CD4-positive, alpha-beta T cell treated with Interleukin-1 beta for 1 hour (primary cell): ENCODE measurements around the gene ITGA3.
A peak's percentile ranks its signal among the peaks of the same experiment; 100 is the strongest.

Experiments
- DNase-seq, 2 donors: peaks; one replicate each; pipeline ENCODE4 v3.0.0-alpha.2; 2020 to 2022

ITGA3 gene

GRCh38 chr17:50112694-50113093 is 56.8 kb downstream of the ITGA3 start:
- DNase-seq: no peak

DNA sequence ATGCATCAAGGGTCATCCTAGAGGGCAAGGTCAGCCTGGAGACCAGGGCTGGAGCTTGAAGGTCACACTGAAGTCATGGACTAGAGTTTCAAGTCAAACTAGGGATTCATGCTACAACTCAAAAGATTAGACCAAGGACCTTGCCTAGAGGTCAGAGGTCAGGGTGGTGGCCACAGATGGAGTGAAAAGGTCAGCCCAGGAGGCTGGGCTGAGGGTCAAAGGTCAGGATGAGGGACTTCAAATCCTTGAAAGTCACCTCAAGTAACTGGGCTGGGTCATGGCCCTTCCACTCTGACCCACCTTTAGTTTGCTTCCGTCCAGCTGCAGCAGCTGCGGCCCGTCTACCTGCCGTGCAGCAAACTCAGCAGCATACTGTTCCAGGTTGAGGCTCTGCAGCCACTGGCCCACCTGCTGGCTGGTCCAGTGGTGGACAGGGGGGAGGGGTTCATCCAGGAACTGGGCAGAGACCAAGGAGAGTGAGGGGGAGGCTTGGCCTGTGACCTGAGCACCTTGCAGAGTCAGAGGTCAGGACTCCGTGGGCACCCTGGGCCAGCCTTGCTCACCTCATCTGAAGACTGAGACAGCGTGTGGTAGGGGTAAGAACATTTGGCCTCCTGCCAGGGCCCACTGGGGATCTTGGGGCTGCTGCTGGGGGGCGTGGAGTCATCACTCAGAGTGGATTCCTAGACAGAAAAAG is 57.9 kb downstream of the ITGA3 start:
- DNase-seq: no peak

DNA sequence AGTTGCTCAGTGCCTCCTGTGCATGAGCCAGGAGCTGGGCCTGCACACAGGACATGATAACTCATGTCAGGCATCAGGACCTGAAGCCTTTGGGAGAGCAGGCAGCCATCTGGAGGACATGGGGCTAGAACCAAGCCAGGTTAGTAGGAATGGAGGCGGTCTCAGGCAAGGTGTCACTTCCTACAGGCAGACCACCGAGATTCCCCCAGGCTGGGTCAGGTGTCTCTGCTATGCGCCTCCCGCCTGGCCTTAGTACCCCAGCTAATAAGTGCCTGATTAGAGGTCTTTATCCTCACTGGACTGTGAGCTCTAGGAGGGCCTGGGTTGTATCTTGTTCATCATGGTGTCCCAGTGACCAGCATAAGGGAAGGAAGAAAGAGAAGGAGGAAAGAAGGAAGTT is 58.5 kb downstream of the ITGA3 start:
- no peak for DNase-seq

DNA sequence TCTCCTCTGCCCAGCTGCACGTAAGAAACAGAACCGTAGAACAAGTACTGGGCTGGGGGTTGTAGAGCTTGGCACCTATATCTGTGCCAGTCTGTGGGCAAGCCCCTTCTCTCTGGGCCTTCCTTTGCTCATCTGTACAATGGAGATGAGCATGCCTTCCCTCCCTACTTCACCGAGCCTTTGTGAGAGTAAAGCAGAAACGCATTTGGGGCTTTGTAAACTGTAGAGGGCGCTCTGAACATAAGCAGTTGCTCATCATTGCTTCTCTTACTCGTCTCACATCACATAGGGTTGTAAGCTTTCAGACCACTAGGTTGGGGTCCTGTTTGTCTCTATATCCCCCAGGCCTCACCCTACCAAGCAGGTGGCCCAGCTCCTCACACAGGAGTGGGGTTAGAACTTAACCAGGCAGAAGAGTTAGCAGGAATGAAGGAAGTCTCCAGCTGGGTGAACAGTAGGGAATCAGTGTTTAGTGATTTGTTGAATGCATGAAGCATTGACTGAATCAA is 59.0 kb downstream of the ITGA3 start:
- peak; percentile 36 to 59 for DNase-seq

GRCh38 chr17:50115756-50116155 is 59.8 kb downstream of the ITGA3 start:
- DNase-seq: no peak

- DNase-seq: peak; percentile 67
Measured at GRCh38 chr17:50117202-50118051, 61.5 kb downstream of the ITGA3 start.

GRCh38 chr17:50118076-50118827 is 62.3 kb downstream of the ITGA3 start:
- DNase-seq: no peak

GRCh38 chr17:50118828-50119218 is 62.9 kb downstream of the ITGA3 start:
- DNase-seq: no peak

DNA sequence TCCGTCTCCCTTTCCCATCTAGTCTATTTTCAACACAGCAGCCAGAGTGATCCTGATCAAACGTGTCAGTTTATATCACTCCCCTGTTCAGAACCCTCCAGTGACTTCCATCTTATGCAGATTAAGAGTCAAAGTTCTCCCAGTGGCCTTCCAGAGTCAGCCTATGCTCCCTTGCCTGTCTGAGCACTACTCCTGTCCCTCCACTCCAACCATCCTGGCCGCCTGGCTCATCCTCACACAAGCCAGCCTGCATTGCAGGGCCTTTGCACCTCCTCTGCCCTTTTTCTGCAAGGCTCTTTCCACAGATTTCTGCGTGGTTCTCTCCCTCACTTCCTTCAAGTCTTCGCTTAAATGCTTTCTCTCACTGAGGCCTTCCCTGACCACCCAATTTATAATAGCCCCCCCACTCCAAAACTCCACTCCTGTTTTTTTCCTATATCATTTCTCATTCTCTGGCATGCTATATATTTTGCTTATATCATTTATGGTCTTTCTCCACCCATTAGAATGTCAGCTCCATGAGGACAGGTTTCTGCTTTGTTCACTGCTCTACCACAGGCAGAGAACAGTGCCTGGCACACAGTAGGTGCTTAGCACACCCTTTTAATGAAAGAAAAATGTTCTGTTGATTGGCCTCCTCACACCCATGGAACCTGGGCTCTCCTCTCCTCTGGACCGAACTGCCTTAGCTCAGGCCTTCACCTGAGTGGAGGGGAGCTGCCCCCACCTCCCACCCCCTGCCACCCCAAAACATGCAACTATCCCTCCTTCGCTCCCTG is 64.8 kb downstream of the ITGA3 start:
- no peak for DNase-seq

DNA sequence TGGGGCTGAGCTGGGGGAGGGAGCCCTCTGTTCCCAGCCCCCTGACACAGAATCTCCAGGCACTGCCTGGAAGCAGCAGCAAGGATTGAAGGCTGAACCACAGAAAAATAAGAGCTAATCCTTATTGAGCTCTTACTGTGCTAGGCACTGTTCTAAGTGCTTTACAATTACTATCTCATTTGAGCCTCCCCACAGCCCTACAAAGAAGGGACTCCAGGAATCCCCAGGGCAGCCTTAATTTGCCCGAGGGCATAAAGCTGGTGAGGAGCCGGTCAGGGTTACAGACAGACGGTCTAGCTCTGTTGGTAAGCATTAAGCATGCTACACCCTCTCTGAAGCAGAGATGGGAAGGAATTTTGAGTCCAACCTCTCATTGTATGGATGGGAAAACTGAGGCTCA is 67.0 kb downstream of the ITGA3 start:
- no peak for DNase-seq

DNA sequence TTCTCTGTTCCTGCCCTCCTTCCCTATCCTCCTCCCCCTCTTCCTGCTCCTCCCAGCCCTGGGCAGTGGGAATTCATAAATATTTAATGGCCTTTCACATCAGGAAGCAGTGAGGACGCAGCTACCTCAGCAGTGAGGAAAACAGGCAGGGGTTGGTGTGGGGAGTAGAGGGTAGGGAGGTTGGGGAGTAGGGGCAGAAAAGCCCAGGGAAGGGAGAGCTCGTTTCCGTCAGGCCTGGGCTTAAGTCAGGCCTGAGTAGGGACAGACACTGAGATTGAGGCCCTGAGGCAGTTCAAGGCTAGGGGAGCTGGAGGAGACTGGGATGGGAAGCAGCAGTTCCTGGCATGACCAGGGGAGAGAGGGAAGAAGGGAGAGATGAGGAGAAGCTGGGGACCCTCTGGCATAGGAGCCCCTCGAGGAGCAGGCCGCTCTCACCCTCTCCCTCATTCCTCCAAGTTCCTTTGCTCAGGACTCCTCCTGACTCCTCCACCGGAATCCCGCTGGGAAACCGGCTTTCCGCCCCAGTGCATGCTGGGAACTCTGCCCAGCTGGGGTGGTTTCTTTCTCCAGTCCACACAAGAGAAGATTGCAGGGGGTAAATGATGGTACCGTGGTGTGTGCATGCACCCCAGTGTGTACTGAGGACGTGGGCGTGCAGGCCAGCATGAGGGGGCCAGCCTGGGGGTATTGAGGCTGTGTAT is 67.9 kb downstream of the ITGA3 start:
- no peak for DNase-seq

GRCh38 chr17:50125420-50125997 is 69.6 kb downstream of the ITGA3 start:
- DNase-seq: no peak

GRCh38 chr17:50127697-50128361 is 71.9 kb downstream of the ITGA3 start:
- no peak for DNase-seq

- DNase-seq: no peak
Measured at GRCh38 chr17:50128441-50129352, 72.8 kb downstream of the ITGA3 start.

GRCh38 chr17:50129353-50129727 is 73.4 kb downstream of the ITGA3 start:
- no peak for DNase-seq

DNA sequence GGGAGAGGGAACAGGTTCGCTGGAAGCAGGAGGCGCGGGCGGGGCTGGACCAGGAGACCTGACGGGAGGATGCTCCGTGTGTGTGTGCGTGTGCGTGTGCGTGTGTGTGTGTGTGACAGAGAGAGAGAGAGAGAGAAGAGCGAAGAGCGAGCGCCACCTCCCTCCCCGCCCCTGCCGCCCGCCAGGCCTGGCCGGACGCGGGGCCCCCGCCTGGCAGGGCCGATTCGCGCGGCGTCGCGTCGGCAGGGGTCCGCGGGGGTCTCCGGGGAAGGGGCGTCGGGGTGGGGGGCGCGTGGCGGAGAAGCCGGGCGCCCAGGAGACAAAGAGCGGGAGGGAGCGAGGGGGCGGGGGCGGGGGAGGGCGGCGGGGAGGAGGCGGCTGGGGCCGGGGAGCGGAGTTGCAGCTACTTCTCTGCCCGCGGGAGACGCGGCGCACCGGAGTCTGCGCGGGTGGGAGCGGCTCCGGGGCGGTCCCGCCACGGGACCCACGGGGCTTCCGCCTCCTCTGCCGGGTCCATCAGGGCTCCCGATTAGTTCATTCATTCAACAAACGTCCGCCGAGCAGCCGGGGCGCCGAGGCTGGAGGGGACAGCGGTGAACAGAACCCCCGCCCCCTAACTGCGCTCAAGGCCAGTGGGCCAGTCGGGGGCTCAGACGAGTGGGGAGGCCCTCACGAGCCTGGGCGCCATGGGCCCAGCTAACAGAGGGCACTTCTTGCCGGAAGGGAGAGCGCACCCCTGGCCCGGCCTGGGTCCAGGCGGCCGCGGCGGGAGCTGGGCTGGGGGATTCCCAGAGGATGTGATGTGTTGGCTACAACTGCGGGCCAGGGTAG is 74.0 kb downstream of the ITGA3 start, which contains the start of gene SAMD14:
Gene SAMD14, minus strand, starts transcription at position 433 of the 831 bp plus-strand sequence. CDS start 5,201 bp downstream, outside the sequence.
- DNase-seq: peak; percentile 55 to 65

DNA sequence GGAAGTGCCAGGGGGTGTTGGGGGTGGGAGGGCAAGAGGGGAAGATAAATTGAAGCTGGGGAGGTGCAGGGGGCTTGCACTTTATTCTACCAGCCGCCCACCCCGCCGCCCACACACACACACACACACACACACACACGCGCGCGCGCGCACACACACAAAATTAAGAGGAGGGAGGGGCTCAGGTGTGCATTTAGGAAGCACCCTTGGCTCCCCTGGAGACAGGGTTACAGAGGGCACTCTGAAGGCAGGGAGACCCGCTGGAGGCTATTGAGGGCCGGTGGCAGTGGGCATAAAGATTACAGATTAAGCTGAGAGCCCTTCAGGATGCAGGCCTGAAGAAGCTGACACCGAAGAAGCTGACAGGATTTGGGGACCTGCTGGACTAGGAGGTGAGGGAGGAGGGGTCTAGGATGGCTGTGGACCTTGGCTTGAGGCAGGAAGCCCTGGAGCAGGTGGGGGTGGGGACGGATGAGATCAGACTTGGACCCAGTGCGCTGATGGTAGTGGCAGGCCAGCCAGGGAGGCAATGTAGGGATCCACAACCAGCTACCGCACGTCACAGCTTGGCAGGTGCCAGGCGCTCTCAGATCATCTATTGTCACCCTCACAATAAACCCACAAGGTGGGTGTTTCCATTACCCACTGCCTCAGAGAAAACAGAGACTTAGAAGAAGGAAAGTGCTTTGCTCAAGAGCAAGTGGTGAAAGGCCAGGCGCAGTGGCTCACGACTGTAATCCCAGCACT is 74.8 kb downstream of the ITGA3 start:
- no peak for DNase-seq
